Measurements from ENCODE around the gene DENND1C. TPM values are rescaled to one million over a fixed set of nuclear protein-coding genes. Genes with fewer than 3 reads are reported as not detected.
"Not testable (repeated sequence)": the region's sequence is repeated elsewhere in the genome, so short reads cannot be mapped to it uniquely, and the experiment has no call there.

DENND1C gene
- polyA plus RNA-seq, 10 donors: 0.39 to 4.3 (median 1.1) TPM

GRCh38 chr19:6509118-6509971, 27.8 kb upstream of the DENND1C start:
- no peak for DNase-seq

- not testable (repeated sequence) for DNase-seq
Measured at GRCh38 chr19:6508028-6508771, 26.6 kb upstream of the DENND1C start.

- DNase-seq: no peak
Measured at GRCh38 chr19:6503407-6504201, 22.0 kb upstream of the DENND1C start.

GRCh38 chr19:6501740-6502648, 20.4 kb upstream of the DENND1C start, which contains the start of gene TUBB4A:
Gene TUBB4A (minus strand): TSS chr19:6502309. CDS start chr19:6502212, 97 bp downstream.
- no peak for DNase-seq

- DNase-seq: no peak
Measured at GRCh38 chr19:6500837-6501739, 19.5 kb upstream of the DENND1C start.

GRCh38 chr19:6499052-6499790, 17.6 kb upstream of the DENND1C start:
- DNase-seq: no peak

GRCh38 chr19:6498294-6499036, 16.9 kb upstream of the DENND1C start:
- DNase-seq: no peak

GRCh38 chr19:6495947-6496346, 14.4 kb upstream of the DENND1C start:
- no peak for DNase-seq

GRCh38 chr19:6494438-6495036, 12.9 kb upstream of the DENND1C start:
- DNase-seq: no peak

- DNase-seq: no peak
Measured at GRCh38 chr19:6491802-6492592, 10.4 kb upstream of the DENND1C start.

GRCh38 chr19:6490134-6490533, 8.5 kb upstream of the DENND1C start:
- DNase-seq: no peak

- DNase-seq: no peak
Measured at GRCh38 chr19:6489278-6490061, 7.9 kb upstream of the DENND1C start.

GRCh38 chr19:6484831-6485230, 3.2 kb upstream of the DENND1C start:
- no peak for DNase-seq

GRCh38 chr19:6484230-6484629, 2.6 kb upstream of the DENND1C start:
- no peak for DNase-seq

- no peak for DNase-seq
Measured at GRCh38 chr19:6483235-6483634, 1.6 kb upstream of the DENND1C start.

- no peak for DNase-seq
Measured at GRCh38 chr19:6482343-6482686, 728 bp upstream of the DENND1C start.
